Fibroblast of skin of right quadriceps (primary cell): ENCODE data around the gene ABCC6.
"Not testable (repeated sequence)": the region's sequence is repeated elsewhere in the genome, so short reads cannot be mapped to it uniquely, and the experiment has no call there.

ENCODE experiments used
- DNase-seq: peaks from one replicate; pipeline ENCODE4 v3.0.0-alpha.2; 2013

Gene ABCC6

DNA sequence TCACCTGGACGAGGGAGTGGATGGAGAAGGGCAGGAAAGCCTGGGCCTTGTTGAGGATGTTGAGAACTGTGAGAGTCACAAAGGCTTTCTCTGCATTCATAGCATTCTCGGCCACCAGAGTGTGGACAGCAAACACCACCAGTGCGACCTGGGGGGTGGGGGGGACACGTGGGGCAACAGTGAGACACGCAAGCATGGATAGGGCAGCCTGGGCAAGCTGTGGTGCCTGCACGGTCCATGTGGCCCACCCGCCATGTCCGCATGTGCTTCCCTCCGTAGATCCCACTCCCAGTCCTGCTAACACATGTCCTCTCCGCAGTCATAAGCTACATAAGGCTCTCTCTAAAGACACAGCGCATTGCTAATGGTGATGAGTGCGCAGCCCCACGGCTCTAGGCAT is 34.5 kb downstream of the ABCC6 start:
- no peak for DNase-seq

DNA sequence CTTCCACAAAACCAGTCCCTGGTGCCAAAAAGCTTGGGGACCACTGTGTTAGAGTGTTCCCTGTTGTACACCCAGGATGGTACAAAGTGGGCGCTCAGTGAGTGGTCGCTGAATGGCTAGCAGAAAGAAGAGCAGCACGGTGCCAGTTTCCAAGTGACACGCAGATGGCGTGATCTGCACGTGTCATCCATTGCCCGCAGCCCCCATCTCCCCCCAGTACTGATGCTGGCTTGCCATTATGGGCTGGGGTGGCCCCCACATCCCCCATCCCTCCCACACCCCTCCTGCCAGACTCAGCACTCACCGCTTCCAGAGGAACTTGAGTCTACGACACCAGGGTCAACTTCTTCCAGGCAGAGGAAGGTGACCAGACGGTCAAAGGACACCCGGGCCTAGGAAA is 36.5 kb downstream of the ABCC6 start:
- DNase-seq, result no peak

DNA sequence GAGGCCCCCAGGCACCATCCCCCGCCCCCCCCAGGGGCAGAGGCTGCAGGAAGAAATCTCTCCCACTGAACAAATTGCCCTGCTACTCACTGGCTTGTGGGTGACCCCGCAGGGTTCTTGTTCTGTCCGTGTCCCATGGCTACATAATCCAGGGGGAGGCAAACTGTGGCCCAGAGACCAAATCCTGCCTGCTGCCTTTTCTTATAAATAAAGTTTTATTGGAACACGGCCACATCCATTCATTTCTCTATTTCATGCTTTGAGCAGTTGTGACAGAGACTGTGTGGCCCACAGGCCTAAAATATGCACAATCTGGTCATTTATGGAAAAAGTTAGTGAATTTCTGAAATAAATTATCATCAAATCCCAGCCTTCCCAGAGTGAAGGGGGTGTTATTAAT is 38.2 kb downstream of the ABCC6 start:
- no peak for DNase-seq

DNA sequence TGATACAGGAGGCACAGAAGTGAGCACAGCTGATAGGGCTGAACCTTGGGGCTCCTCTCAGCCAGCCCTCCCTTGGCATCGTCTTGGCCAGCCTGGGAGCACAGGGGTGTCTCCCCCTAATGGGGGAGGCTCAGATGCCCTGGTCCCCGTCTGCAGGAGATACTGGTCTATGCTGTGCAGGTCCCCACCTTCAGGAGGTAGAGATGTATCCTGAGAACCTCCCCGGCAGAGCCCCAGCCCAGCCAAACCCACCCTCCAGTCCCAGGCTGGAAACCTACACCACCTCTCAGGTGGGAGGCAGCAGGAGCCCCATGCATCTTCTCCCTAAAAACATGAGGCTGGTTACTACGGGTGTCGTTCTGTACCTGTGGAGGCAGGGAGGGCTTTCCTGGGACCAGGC is 38.7 kb downstream of the ABCC6 start:
- no peak for DNase-seq

DNA sequence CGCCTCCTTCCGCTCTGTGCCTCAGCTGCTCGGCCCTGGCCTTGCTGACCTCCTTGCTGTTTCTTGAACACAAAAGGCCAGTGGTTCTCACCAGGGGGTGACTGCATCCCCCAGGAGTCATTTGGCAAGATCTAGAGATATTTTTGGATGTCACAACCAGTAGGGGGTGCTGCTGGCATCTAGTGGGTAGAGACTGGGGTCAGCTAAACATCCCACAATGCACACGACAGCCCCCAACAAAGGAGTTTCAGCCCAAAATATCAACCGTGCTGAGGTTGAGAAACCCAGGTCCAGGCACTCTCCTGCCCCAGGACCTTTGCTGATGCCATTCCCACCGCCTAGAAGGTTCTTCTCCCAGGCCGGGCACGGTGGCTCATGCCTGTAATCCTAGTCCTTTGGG is 39.7 kb downstream of the ABCC6 start:
- no peak for DNase-seq

DNA sequence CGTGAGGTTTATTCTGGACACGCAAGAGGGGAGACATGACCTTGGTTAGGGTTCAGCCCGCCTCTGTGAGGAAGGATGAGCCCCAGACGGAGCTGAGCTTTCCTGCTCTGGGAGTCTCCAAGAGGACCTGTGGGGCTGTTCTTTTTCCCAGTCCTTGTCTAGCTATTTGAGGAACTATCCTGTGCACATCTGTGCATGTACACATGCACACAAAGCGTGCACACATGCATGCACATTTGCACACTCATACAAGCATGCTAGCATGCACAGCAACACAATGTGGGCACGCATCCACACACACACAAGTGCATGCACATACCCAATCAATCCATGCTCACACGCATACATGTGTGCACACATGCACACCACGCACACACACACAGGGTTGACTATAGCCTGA is 40.4 kb downstream of the ABCC6 start:
- DNase-seq, result no peak

DNA sequence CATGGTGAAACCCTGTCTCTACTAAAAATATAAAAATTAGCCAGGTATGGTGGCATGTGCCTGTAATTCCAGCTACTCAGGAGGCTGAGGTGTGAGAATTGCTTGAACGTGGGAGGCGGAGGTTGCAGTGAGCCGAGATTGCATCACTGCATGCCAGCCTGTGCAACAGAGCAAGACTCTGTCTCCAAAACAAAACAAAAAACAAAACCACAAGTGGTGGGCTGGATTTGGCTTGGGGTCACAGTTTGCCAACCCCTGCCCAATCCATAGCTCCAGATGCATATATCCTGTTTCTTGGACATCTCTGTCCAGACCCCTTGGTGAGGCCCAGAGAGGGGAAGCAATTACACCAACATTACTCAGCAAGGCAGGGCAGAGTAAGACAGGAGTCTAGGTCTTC is 41.5 kb downstream of the ABCC6 start:
- not testable (repeated sequence) for DNase-seq

DNA sequence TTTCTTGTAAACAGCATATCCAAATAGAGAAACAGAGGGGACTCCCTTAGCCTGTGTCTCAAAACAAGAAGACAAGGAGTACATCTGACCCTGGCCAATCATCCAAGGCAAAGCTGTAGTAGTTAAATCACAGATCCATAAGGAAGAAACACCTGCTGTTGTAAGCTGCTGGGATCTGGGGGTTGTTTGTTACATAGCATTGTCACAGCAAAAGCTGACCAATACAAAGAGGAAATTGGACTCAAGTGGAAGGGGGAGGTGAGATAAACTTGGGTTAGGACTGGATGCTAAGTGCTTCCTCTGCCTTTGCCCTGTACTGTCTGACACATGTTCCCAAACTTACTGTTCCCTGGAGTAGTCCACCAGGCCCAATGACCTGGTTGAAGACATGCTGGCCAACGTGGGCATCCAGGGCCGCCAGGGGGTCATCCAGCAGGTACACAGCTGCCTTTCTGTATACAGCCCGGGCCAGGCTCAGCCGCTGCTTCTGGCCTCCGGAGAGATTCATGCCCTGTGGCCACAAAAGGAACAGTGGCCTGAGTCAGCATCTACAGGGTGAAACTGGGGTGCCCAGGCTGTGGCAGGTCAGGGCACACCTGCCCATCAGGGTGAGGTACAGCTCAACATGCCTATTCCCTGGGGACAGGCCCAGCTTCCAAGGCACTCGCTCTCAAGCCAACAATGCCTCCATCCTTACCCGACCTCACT is 44.7 kb downstream of the ABCC6 start:
- no peak for DNase-seq

DNA sequence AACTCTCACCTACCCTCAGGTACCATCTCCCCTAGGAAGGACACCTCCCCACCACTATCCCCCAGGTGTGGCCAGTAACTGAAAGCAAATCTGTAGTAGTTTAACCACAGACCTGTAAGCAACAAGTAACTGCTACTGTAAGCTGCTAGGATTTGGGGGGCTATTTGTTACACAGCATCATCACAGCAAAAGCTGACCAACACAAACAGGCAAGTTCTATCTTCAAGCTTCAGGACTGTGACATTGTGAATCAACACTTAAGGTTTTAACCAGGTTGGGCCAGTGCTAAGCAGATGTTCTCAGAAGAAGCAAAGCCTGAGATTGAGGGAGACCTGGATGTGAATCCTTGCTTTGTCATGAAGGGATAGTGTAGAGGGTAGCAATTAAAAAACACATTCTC is 47.0 kb downstream of the ABCC6 start:
- DNase-seq, result no peak

DNA sequence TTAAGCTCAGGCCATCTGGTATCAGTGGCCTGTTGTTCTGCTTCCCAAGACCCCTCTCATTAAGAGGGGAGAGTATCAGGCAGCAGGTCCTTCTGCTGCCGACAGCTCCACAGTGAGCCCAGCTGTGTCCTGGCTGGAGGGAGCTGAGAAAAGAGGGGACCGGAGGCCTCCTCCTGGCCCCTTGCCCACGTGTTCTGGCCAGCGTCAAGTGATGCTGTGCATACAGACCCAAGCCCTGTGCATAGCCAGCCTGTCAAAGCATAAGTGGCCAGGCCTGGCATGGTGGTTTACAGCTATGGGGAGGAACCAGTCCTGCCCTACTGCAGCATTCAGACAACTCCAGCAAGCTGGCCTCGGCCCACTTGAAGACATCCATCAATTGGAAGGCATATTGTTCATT is 48.0 kb downstream of the ABCC6 start:
- no peak for DNase-seq

DNA sequence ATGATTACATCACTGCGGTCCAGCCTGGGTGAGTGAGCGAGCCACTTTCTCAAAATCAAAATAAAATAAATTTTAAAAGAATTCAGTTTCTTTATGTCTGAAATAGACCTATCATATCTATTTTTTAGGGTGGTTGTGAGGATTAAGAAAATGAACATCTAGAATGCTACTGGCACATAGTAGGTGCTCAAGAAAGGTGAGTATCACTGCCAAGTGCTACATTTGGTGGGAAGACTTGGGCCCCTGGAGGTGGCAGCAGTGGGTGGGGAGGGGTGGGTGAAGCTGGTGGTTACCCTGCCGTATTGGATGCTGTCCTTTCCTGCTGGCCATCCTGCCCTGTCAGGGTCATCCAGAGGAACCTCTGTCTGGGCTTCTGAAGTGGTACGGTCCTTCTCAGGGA is 50.3 kb downstream of the ABCC6 start:
- no peak for DNase-seq

DNA sequence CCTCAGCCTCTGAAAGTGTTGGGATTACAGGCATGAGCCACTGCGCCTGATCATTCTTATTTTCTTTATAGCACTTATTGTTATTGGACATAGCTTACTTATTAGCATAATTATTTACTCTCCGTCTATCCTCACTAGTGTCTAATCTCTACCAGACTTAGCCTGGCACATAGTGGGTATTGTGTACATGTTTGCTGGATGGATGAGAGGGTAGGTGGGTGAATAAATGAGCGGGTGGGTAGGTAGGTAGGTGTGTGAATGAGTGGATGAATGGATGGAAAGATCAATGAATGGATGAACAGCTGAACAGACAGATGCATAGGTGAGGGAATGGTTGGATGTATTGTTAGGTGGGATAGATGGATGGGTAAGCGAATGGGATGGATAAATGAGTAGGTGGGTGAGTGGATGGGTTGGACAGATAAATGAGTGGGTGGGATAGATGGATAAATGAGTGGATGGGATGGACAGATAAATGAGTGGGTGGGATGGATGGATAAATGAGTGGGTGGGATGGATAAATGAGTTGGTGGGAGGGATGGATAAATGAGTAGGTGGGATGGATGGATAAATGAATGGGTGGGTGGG is 51.9 kb downstream of the ABCC6 start:
- DNase-seq, result no peak

DNA sequence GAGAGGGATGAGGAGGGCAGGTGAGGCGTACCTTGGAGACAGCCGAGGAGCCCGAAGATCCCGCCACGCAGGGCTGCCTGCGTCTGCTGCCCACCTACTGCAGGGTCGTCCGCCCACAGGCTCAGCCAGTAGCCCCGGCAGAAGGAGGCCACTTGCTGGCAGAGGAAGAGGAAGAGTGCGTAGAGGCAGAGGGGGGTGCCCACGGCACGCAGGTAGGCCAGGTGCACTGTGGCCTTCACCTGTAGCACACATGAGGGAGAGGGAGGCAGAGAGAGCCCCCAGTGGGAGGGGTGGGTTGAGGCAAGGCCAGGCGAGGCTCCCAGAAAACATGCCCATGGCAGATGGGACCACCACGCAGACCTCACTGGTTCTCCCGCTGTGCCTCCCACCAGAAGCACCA is 53.7 kb downstream of the ABCC6 start:
- no peak for DNase-seq

DNA sequence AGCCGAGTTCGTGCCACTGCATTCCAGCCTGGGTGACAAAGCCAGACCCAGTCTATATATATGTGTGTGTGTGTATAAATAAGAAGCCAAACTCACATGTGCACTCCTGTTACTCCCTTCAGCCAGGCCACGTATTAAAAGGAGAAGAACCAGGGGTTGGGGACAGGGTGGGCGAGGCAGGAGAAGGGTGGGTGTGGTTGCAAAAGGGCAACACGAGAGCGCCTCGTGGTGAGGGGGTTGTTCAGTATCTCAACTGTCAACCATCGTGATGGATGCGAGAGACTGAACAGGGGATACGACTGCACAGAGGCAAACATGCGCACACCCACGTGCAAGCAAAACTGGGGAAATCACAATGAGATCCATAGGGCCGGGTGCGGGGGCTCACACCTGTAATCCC is 54.9 kb downstream of the ABCC6 start:
- no peak for DNase-seq

DNA sequence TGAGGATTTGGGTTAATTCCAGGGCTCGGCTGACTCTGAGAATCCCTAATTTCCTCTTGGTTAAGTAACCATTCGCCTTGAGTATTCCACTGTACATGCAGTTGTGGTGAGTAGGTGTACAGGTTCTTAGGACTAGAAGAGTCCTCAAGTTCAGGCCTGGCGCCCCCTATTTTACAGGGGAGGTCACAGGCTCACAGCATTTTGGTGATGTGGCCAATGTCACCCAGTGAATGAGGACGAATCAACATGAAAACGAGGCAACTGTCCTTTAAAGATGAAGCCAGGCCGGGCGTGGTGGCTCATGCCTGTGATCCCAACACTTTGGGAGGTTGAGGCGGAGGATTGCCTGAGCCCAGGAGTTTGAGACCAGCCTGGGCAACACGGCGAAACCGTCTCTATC is 55.4 kb downstream of the ABCC6 start:
- no peak for DNase-seq

DNA sequence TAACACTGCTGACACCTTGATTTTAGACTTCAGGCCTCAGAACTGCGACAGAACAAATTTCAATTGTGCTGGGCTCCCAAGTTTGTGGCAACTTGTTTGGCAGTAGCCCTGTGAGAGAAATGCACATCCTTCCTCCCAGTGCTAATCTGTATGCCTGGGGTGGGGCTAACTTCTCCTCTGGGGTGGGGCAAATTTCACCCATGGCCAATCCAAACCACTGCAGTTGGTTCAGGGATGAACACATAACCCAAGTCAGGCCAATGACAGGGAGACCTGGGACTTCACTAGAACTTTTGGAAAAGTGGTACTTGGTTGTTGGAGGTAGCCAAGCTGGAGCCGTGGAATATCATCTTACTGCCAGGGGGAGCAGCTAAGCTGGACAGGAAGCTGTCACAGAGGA is 56.3 kb downstream of the ABCC6 start:
- DNase-seq, result no peak

DNA sequence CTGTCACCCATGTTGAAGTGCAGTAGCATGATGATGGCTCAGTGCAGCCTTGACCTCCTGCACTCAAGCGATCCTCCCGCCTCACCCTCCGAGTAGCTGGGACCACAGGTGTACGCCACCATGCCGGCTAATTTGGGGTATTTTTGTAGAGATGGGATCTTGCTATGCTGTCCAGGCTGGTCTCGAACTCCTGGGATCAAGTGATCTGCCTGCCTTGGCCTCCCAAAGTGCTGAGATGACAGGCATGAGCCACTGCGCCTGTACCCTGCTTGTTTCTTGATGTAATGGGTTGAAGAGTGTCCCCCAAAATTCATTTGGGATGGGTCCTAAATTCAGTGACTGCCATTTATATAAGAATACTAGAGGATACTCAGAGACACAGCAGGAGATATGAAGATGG is 57.2 kb downstream of the ABCC6 start:
- no peak for DNase-seq

DNA sequence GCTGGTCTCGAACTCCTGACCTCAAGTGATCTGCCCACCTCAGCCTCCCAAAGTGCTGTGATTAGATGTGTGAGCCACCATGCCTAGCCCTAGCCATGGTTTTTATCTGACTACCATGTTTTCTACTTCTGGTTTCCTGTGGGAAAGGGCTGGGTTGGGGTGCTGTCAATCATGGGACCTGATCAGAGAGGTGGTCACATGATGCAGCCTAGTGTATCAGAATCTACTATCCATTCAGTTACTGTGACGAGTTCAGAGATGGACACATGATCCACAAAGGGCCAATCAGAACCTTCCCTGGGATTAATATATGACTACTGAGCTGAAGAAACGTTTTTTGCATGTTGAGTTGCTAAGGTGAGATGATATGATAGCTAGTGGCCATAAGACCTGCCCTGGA is 59.1 kb downstream of the ABCC6 start:
- no peak for DNase-seq

DNA sequence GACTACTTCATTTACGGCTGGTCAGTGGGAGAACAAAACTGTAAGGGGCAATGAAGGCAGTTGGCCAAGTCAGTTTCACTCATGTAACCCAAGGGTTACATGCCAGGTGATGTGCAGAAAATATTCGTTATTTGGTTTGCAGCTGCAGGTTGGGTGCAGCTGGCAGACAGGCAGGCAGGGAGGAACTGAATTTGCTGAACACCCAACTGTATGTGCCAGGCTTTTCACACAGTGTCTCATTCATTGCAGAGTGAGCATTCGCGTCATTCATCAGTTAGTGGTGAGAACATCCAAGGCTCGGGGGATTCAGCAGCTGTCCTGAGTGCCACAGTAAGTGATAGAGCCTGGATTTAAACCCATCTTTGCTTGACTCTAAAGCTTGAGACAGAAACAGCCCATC is 59.7 kb downstream of the ABCC6 start:
- no peak for DNase-seq

DNA sequence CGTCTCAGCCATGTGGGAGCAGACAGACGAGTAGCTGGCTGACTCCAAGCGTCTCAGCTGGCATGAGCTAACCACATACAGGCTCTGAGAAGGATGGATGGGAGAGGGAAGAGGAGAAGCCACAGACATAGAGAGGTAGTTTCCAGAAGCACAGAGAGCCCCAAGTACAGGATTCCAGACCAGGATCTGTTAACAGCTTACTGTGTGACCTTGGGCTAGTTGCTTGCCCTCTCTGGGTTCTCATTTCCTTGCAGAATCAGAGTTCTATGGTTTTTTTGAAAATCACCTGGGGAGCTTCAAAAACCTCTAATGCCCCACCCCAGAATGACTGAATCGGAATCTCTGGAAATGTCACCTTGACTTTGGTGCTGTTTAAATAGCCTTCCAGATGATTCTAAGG is 60.2 kb downstream of the ABCC6 start:
- DNase-seq, result no peak

DNA sequence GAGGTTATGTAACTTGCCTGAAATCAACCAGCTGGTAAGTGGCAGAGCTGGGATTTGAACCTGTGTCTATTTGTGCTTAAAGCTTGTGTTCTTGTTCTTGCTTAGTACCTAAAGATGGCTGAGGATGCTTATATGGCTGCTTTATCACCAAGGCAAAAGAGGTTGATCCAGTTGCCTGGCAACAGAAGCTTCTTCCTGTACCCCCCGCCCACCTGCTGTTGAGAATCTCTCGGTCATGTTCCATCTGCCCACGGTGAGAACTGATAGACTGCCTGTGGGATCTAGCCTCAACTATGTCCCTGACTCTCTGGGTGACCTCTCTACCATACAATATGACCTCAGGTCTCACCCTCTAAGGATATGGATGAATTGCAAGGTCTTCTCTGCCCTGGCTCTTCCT is 60.7 kb downstream of the ABCC6 start:
- DNase-seq, result no peak

DNA sequence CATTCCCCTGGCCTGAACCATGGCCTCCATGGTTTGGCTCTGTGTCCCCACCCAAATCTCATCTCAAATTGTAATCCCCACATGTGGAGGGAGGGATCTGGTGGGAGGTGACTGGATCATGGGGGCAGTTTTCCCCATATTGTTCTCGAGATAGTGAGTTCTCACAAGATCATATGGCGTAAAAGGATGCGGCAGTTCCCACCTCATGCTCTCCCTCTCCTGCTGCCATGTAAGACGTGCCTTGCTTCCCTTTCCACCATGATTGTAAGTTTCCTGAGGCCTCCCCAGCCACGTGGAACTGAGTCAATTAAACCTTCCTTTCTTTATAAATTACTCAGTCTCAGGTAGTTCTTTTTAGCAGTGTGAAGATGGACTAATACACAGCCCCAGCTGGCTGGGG is 61.5 kb downstream of the ABCC6 start:
- DNase-seq, result not testable (repeated sequence)

DNA sequence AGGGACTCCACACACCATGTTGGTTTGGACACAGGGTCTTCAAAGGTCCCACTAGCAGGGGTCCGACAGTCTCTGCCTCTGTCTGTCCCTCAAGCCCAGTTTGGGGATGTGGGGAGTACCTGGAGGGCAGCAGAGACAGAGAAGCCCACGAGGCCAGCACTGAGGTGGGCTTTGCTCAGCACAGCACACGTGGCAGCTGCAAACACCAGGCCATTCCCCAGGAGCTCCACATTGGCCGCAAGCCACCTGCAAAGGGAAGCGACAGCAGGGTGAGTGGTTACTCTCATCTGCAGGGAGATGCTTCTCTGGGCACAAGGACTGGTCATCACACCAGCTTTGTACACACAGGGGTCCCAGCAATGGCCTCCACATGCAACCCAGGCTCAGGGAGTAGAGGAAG is 62.0 kb downstream of the ABCC6 start:
- no peak for DNase-seq

DNA sequence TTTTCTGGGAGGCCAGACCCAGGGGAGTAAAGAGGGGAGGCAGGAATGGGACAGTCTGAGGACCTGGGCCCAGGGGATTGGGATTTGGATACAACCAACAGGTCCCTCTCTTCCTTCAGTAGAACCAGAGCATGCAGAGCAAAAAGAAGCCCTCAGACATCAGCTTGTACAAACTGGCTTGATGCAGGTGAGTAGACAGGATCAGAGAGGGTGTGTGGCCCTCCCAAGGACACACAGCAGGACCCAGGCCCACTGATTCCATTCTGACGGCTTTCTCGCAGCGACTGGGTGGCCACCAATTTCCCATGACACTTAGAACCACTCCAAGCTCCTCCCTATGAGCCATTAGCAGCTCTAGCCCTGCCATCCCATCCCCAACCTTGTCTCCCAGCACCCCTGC is 63.6 kb downstream of the ABCC6 start:
- no peak for DNase-seq

DNA sequence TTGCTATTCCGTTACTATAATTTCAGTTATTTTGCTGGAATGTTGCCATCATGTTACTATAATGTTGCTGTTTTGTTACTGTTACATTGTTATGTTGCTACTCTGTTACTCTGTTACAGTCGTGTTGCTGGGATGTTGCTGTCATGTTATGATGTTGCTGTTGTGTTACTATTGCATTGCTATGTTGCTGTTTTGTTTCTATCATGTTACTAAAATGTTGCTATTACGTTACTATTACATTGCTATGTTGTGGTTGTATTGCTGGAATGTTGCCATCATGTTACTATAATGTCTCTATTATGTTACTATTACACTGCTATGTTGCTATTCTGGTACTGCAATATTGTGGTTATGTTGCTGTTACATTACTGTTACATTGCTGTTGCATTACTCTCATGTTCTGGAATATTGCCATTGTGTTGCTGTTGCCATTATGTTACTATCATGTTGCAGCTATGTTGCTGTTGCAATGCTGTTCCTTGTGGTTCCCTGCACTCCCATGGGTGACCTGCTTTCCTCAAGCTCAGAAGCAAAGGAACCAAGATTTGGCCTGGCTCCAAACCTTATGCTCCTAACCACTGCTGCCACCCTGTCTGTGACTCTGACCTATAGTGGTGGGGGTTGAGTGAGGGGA is 64.4 kb downstream of the ABCC6 start:
- no peak for DNase-seq
